SU-DHL-6 (cell line): ENCODE measurements around the gene DUS1L.

Experiments used
- H2AFZ ChIP-seq: fragments of 200-600 bp; sonication (generic); 2 replicates; pipeline ENCODE4 v1.6.1; 2014; ENCODE audit warnings: low read depth, mild to moderate bottlenecking, moderate library complexity, mixed read lengths, antibody characterized with exemption, low read length; ENCODE audit not compliant: severe bottlenecking
- H3F3A ChIP-seq: fragments of 200-600 bp; shearing (Covaris generic); 2 replicates; pipeline ENCODE4 v1.6.0; 2016; ENCODE audit warnings: antibody characterized with exemption, mild to moderate bottlenecking; ENCODE audit not compliant: insufficient read depth
- H3K27ac ChIP-seq: fragments of 200-600 bp; sonication (generic); 2 replicates; pipeline ENCODE4 v1.5.1; 2016; ENCODE audit warnings: low read depth, mild to moderate bottlenecking, low read length, moderate library complexity, mixed read lengths
- H3K27me3 ChIP-seq: fragments of 200-600 bp; sonication (generic), shearing (Covaris generic); 2 replicates; pipeline ENCODE4 v1.6.0; 2014; ENCODE audit warnings: mild to moderate bottlenecking, low read length
- H3K36me3 ChIP-seq: fragments of 200-600 bp; sonication (generic); 2 replicates; pipeline ENCODE4 v1.6.1; 2014; ENCODE audit warnings: mild to moderate bottlenecking, low read length, mixed read lengths
- H3K4me2 ChIP-seq: fragments of 300-600, 200-600 bp; shearing (Covaris generic), sonication (generic); 2 replicates; pipeline ENCODE4 v1.6.0; 2014; ENCODE audit warnings: low read length, low read depth, mild to moderate bottlenecking; ENCODE audit not compliant: poor library complexity, severe bottlenecking
- H3K4me3 ChIP-seq: fragments of 200-600 bp; sonication (generic); 2 replicates; pipeline ENCODE4 v1.5.1; 2014; ENCODE audit warnings: antibody characterized with exemption, low read length, mild to moderate bottlenecking, mixed read lengths; ENCODE audit not compliant: insufficient read depth, poor library complexity, severe bottlenecking
- H3K79me2 ChIP-seq: fragments of 200-600 bp; sonication (generic); 2 replicates; pipeline ENCODE4 v1.6.1; 2014; ENCODE audit warnings: mild to moderate bottlenecking, low read length, moderate library complexity; ENCODE audit not compliant: insufficient read depth
- H3K9ac ChIP-seq: fragments of 200-600 bp; sonication (generic); 2 replicates; pipeline ENCODE4 v1.7.0; 2014; ENCODE audit warnings: mild to moderate bottlenecking, low read length
- H3K9me2 ChIP-seq: fragments of 200-600 bp; sonication (generic); replicated peaks from 2 replicates; pipeline ENCODE4 v1.6.1; 2014; ENCODE audit warnings: low read length; ENCODE audit not compliant: insufficient read depth
- H3K9me3 ChIP-seq: fragments of 200-600 bp; sonication (generic); 2 replicates; pipeline ENCODE4 v1.6.1; 2014; ENCODE audit warnings: low read length, mixed read lengths; ENCODE audit not compliant: insufficient read depth
- H4K20me1 ChIP-seq: fragments of 200-600 bp; sonication (generic); 2 replicates; pipeline ENCODE4 v1.6.1; 2014; ENCODE audit warnings: low read depth, mild to moderate bottlenecking, antibody characterized with exemption, low read length, moderate library complexity, mixed read lengths
- EZH2phosphoT487 ChIP-seq: fragments of 200-600 bp; sonication (generic), shearing (Covaris generic); conservative IDR thresholded peaks from 2 replicates; pipeline ENCODE4 v1.6.1; 2018; ENCODE audit warnings: mild to moderate bottlenecking, antibody characterized with exemption, low read length, moderate library complexity, mixed read lengths
- TF ChIP-seq, protein P1 (sequence below): fragments of 200-600 bp; sonication (generic); IDR thresholded peaks from one replicate; pipeline ENCODE4 v1.5.1; 2017; ENCODE audit warnings: antibody characterized with exemption, mild to moderate bottlenecking, low read length, moderate library complexity; ENCODE audit not compliant: insufficient read depth, poor library complexity, severe bottlenecking

Gene DUS1L

DNA sequence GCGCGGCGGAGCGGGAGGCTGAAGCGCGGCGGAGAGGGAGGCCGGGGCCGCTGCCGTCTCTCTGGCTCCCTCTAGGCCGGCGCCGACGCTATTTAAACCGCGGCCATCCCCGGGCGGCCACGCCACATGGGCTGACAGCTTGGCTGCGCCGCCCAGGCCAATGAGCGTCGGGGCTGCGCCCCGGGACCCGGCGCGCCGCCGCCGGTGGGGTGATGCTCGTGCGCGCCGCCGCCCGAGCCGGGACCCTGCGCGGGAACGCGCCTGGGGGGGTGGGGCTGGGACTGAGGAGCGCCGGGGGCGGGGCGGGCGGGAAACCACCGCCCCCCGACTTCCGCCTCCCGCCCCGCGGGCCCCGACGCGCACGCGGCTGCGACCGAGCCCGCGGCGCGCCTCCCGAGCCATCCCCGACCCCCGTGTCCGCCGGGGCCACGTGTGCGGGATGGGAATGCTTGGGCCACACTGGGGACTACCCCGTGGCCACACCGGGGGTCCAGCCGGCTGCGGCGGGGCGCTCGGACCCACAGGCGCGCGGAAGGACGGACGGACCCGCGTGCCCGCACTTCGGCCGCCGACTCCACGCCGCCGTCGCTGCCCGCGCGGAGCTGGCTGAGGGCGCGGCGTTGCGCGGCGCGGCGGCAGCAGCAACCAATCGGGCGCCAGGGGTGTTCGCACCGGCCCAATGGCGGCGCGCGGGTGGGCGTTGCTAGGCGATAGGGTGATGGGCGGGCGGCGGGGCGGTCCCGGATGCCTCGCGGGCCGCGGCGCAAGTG is 32.8 kb upstream of the DUS1L start, which contains the start of gene FASN:
Gene FASN, minus strand, starts transcription at position 68 of the 770 bp plus-strand sequence. CDS start 1,791 bp downstream, outside the sequence.
- Histone ChIP-seq H3F3A (peaks cover 31% of the 10 kb centered on the region), H3K79me2 (peaks cover 32% of the 10 kb centered on the region), H3K36me3 (0 out of 2 replicates have a peak, but pooled peaks cover 2% of the 10 kb centered on the region), H4K20me1 (no peaks in the 10 kb centered on the region; the same call in 1 of the 2 replicates), H3K4me2 (peak within 1 kb of the TSS; percentile 82), H3K27ac (peak within 1 kb of the TSS; percentile 94), H3K9ac (peak within 1 kb of the TSS; percentile 100), H3K4me3 (peak within 1 kb of the TSS; percentile 99), H2AFZ (no peak within 1 kb of the TSS), H3K9me3 (no peaks in the 10 kb centered on the region), H3K9me2 (no peaks in the 10 kb centered on the region), H3K27me3 (no peaks in the 10 kb centered on the region)
- TF ChIP-seq, protein P1, sequence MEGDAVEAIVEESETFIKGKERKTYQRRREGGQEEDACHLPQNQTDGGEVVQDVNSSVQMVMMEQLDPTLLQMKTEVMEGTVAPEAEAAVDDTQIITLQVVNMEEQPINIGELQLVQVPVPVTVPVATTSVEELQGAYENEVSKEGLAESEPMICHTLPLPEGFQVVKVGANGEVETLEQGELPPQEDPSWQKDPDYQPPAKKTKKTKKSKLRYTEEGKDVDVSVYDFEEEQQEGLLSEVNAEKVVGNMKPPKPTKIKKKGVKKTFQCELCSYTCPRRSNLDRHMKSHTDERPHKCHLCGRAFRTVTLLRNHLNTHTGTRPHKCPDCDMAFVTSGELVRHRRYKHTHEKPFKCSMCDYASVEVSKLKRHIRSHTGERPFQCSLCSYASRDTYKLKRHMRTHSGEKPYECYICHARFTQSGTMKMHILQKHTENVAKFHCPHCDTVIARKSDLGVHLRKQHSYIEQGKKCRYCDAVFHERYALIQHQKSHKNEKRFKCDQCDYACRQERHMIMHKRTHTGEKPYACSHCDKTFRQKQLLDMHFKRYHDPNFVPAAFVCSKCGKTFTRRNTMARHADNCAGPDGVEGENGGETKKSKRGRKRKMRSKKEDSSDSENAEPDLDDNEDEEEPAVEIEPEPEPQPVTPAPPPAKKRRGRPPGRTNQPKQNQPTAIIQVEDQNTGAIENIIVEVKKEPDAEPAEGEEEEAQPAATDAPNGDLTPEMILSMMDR = peak; percentile 30
- no peak for TF ChIP-seq EZH2phosphoT487

GRCh38 chr17:82097919-82098168 is 32.2 kb upstream of the DUS1L start:
- Histone ChIP-seq H3K79me2 (peaks cover 32% of the 10 kb centered on the region), H3K27ac (peak overlapping the region; percentile 93), H3K9ac (peak overlapping the region; percentile 100), H3K36me3 (0 out of 2 replicates have a peak, but pooled peaks cover 2% of the 10 kb centered on the region), H3K4me2 (peak overlapping the region; percentile 60), H4K20me1 (no peaks in the 10 kb centered on the region; the same call in 1 of the 2 replicates), H3F3A (peaks cover 31% of the 10 kb centered on the region), H3K4me3 (peak overlapping the region; percentile 99), H3K9me3 (no peaks in the 10 kb centered on the region), H3K9me2 (no peaks in the 10 kb centered on the region), H2AFZ (no peak overlapping the region), H3K27me3 (no peaks in the 10 kb centered on the region)
- TF ChIP-seq EZH2phosphoT487 = no peak
- TF ChIP-seq, protein P1 = no peak

DNA sequence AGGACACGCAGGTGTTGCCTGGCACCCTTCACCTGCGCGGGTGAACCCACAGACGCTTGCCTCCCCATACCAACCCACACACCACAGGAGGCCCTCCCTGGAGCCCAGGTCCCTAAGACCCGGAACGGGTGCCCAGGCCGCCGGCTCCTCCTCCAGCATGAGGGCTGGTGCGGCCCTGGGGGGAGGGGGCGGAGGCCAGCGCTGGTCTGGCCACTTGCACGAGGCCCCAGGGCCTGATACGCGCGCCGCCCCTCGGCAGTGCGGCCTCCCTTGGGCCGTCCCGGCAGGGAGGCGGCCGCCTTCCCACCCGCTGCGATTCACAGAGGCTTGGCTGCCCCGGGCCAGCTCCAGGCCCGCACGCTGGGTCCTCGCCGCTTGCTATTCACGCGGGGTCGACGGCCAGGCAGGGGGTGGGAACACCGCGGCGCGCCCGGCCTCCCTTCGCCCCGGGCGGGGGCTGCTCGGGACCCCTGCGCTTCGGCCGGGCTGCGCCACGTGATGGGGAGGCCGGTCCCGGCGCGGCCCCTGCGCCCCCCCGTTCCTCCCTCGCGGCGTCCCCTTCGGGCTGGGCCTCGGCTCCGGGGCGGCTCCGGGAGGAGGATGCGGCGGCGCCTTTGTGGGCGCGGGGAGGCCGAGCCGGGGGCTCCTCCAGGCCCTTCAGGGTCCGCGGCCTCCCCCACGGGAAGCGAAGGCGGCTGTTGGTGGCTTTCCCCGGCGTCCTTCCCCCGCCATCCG is 31.7 kb upstream of the DUS1L start:
- H3K9me2 ChIP-seq = no peaks in the 10 kb centered on the region
- no peaks in the 10 kb centered on the region; the same call in 1 of the 2 replicates for H4K20me1 ChIP-seq
- no peak for TF ChIP-seq EZH2phosphoT487
- TF ChIP-seq, protein P1 = no peak
- peak overlapping the region; percentile 99 for H3K4me3 ChIP-seq
- 0 out of 2 replicates have a peak, but pooled peaks cover 2% of the 10 kb centered on the region for H3K36me3 ChIP-seq
- H3F3A ChIP-seq = peaks cover 30% of the 10 kb centered on the region
- peak overlapping the region; percentile 60 for H3K4me2 ChIP-seq
- H3K9ac ChIP-seq = peak overlapping the region; percentile 100
- H3K79me2 ChIP-seq = peaks cover 32% of the 10 kb centered on the region
- no peak overlapping the region for H2AFZ ChIP-seq
- H3K27me3 ChIP-seq = no peaks in the 10 kb centered on the region
- H3K27ac ChIP-seq = peak overlapping the region; percentile 93
- H3K9me3 ChIP-seq = no peaks in the 10 kb centered on the region
